ENCODE results near the gene XIST. TPM values are rescaled to one million over a fixed set of nuclear protein-coding genes. Genes with fewer than 3 reads are reported as not detected.

XIST gene
- total RNA-seq, 1 donor from 2014 or later, result not detected

DNA sequence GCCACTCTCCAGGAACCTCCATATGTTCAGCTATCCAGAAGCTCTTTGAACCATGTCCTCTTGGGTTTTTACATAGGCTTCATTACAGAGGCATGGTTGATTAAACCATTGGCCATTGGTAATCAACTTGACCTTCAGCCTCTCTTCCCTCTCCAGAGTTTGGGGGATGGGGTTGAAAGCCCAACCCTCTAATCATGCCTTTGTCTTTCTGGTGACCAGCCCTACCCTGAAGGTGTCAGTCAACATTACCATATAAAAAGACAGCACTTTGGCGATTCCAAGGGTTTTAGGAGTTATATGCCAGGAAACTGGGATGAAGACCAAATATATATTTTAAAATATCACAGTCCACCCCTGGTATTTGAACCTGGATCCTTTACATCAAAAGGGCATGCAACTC, 67.0 kb downstream of the XIST start:
- no peak for DNase-seq (ENCODE audit: low read depth)

More for the DNA sequence above, 67.0 kb downstream of the XIST start:
- no peaks in the 10 kb centered on the region for H3K4me1 ChIP-seq (ENCODE audit: insufficient read depth, low read length)
- Mint-ChIP-seq H3K27ac (ENCODE audit: unreplicated experiment) (no peak overlapping the region), H3K36me3 (ENCODE audit: low read depth, unreplicated experiment) (no peaks in the 10 kb centered on the region), H3K27me3 (ENCODE audit: low read depth, unreplicated experiment) (no peaks in the 10 kb centered on the region), H3K9me3 (ENCODE audit: unreplicated experiment) (peaks cover 4% of the 10 kb centered on the region), H3K4me1 (ENCODE audit: low read depth, unreplicated experiment) (no peaks in the 10 kb centered on the region), H3K4me3 (ENCODE audit: unreplicated experiment) (no peak overlapping the region)
- H2AFZ ChIP-seq (ENCODE audit: low read depth, low read length), result no peak overlapping the region
- TF ChIP-seq EZH2 (IDR thresholded peaks at IDR 0.05; ENCODE audit: insufficient read depth, low read length) (no peak), CTCF (IDR thresholded peaks at IDR 0.05; ENCODE audit: insufficient read depth, low read depth, low read length) (no peak)
- H3K27ac ChIP-seq (ENCODE audit: low read depth, low read length), result no peak overlapping the region
- no peak overlapping the region for H3K9ac ChIP-seq (ENCODE audit: low read length)
- no peaks in the 10 kb centered on the region for H4K20me1 ChIP-seq (ENCODE audit: insufficient read depth, low read length)
- no peaks in the 10 kb centered on the region for H3K9me3 ChIP-seq (ENCODE audit: insufficient read depth, low read depth, low read length)
- no peak overlapping the region for H3K4me2 ChIP-seq (ENCODE audit: low read length)
- H3K36me3 ChIP-seq (ENCODE audit: insufficient read depth, low read length), result no peaks in the 10 kb centered on the region
- H3K79me2 ChIP-seq (ENCODE audit: insufficient read depth, low read length), result no peaks in the 10 kb centered on the region
- no peaks in the 10 kb centered on the region for H3K27me3 ChIP-seq (ENCODE audit: insufficient read depth, low read length)
- FAIRE-seq, result no peak
- no peak overlapping the region for H3K4me3 ChIP-seq (ENCODE audit: insufficient read depth, low read depth, low read length)

Data from astrocyte (in vitro differentiated cells and primary cell).